Lower lobe of right lung (tissue), 2 donors: ENCODE measurements around the gene COL7A1. TPM values are rescaled to one million over a fixed set of nuclear protein-coding genes. Genes with fewer than 3 reads are reported as not detected.

Source experiments
- ATAC-seq, 2 donors: fragments of 200-7000 bp; cut with Tn5 transposase; one replicate each; pipeline ENCODE4 v1.9.1; 2020 to 2022; ENCODE audit warnings: mild to moderate bottlenecking in 2 of 2, moderate library complexity in 2 of 2
- DNase-seq: peaks from one replicate; pipeline ENCODE4 v3.0.0-alpha.2; 2020
- H3K27ac ChIP-seq: fragments of 200-600 bp; one replicate; pipeline ENCODE4 v1.8.0; 2022
- H3K27me3 ChIP-seq: fragments of 200-600 bp; one replicate; pipeline ENCODE4 v1.8.0; 2022; ENCODE audit warnings: low read depth
- H3K36me3 ChIP-seq: fragments of 200-600 bp; one replicate; pipeline ENCODE4 v1.8.0; 2022; ENCODE audit warnings: mild to moderate bottlenecking
- H3K4me1 ChIP-seq: fragments of 200-600 bp; one replicate; pipeline ENCODE4 v1.8.0; 2022
- H3K4me3 ChIP-seq: fragments of 200-600 bp; one replicate; pipeline ENCODE4 v1.8.0; 2022; ENCODE audit warnings: mild to moderate bottlenecking
- H3K9me3 ChIP-seq: fragments of 200-600 bp; one replicate; pipeline ENCODE4 v1.8.0; 2022
- CTCF ChIP-seq: fragments of 200-600 bp; IDR thresholded peaks from one replicate; pipeline ENCODE4 v1.8.0; 2022; ENCODE audit warnings: antibody characterized with exemption, mild to moderate bottlenecking
- intact Hi-C: fragments of 100-400 bp; cut with DNase I; formaldehyde crosslinking; loops from one replicate; pipeline ENCODE4 v1.11.0; 2022
- total RNA-seq: library from RNA; stranded (reverse); fragmentation: NEBNext Ultra II Directional; extraction: Animal tissue kit (Norgen Biotek cat#: 25700); gene quantifications from one replicate; pipeline ENCODE4 v1.2.1, GENCODE V29; 2021
- donor health status: DM: no; HTN: yes; CAD: no; lungs with severe emphysema.

The COL7A1 gene
- total RNA-seq, 1 donor from 2014 or later = 2.6 TPM

GRCh38 chr3:48588230-48588629 is 6.9 kb downstream of the COL7A1 start:
- ATAC-seq (no peak), DNase-seq (no peak)
- Histone ChIP-seq H3K4me1 (no peaks in the 10 kb centered on the region), H3K27me3 (peaks cover 5% of the 10 kb centered on the region), H3K4me3 (no peak overlapping the region), H3K9me3 (no peaks in the 10 kb centered on the region), H3K27ac (no peak overlapping the region), H3K36me3 (no peaks in the 10 kb centered on the region)
- TF ChIP-seq CTCF = no peak
- intact Hi-C loops = no loop called here

GRCh38 chr3:48587686-48588085 is 7.4 kb downstream of the COL7A1 start:
- Histone ChIP-seq H3K27ac (no peak overlapping the region), H3K36me3 (no peaks in the 10 kb centered on the region), H3K27me3 (peaks cover 5% of the 10 kb centered on the region), H3K9me3 (no peaks in the 10 kb centered on the region), H3K4me1 (no peaks in the 10 kb centered on the region), H3K4me3 (no peak overlapping the region)
- intact Hi-C loops = no loop called here
- no peak for DNase-seq
- TF ChIP-seq CTCF = no peak
- ATAC-seq = no peak

GRCh38 chr3:48585411-48585810 is 9.7 kb downstream of the COL7A1 start:
- no peak for DNase-seq
- Histone ChIP-seq H3K4me3 (no peak overlapping the region), H3K9me3 (no peaks in the 10 kb centered on the region), H3K4me1 (no peaks in the 10 kb centered on the region), H3K27me3 (no peaks in the 10 kb centered on the region), H3K36me3 (no peaks in the 10 kb centered on the region), H3K27ac (no peak overlapping the region)
- intact Hi-C loops = no loop called here
- no peak for ATAC-seq
- no peak for TF ChIP-seq CTCF

- intact Hi-C loops = no loop called here
- no peaks in the 10 kb centered on the region for H3K9me3 ChIP-seq
- no peak overlapping the region for H3K27ac ChIP-seq
- no peaks in the 10 kb centered on the region for H3K27me3 ChIP-seq
- H3K4me1 ChIP-seq = no peaks in the 10 kb centered on the region
- no peak for TF ChIP-seq CTCF
- no peaks in the 10 kb centered on the region for H3K36me3 ChIP-seq
- DNase-seq (no peak), ATAC-seq (no peak)
- no peak overlapping the region for H3K4me3 ChIP-seq
Measured at GRCh38 chr3:48584836-48585235, 10.3 kb downstream of the COL7A1 start.

GRCh38 chr3:48581621-48582481 is 13.3 kb downstream of the COL7A1 start:
- ATAC-seq = no peak
- no peaks in the 10 kb centered on the region for H3K4me1 ChIP-seq
- H3K27me3 ChIP-seq = no peaks in the 10 kb centered on the region
- H3K27ac ChIP-seq = no peak overlapping the region
- H3K9me3 ChIP-seq = no peaks in the 10 kb centered on the region
- H3K36me3 ChIP-seq = no peaks in the 10 kb centered on the region
- no peak for DNase-seq
- no peak overlapping the region for H3K4me3 ChIP-seq
- intact Hi-C loops = no loop called here
- TF ChIP-seq CTCF = no peak
